Endothelial cell (in vitro differentiated cells): ENCODE measurements around the gene SCAMP2. TPM values are rescaled to one million over a fixed set of nuclear protein-coding genes. Genes with fewer than 3 reads are reported as not detected.

Experiments
- DNase-seq: peaks from one replicate; pipeline ENCODE4 v3.0.0; 2021; ENCODE audit warnings: low spot score
- H3K27ac Mint-ChIP-seq: one replicate; pipeline ENCODE4 v1.8.0; 2021; ENCODE audit warnings: mixed read lengths, inconsistent platforms; ENCODE audit not compliant: unreplicated experiment
- H3K27me3 Mint-ChIP-seq: one replicate; pipeline ENCODE4 v1.8.0; 2021; ENCODE audit warnings: mild to moderate bottlenecking, moderate library complexity, mixed read lengths, inconsistent platforms; ENCODE audit not compliant: unreplicated experiment
- H3K36me3 Mint-ChIP-seq: one replicate; pipeline ENCODE4 v1.8.0; 2021; ENCODE audit warnings: mild to moderate bottlenecking, low read depth, mixed read lengths, inconsistent platforms; ENCODE audit not compliant: unreplicated experiment
- H3K4me1 Mint-ChIP-seq: one replicate; pipeline ENCODE4 v1.8.0; 2021; ENCODE audit warnings: mild to moderate bottlenecking, mixed read lengths, inconsistent platforms; ENCODE audit not compliant: unreplicated experiment
- H3K4me3 Mint-ChIP-seq: one replicate; pipeline ENCODE4 v1.8.0; 2021; ENCODE audit warnings: mild to moderate bottlenecking, mixed read lengths, inconsistent platforms; ENCODE audit not compliant: unreplicated experiment
- H3K9me3 Mint-ChIP-seq: one replicate; pipeline ENCODE4 v1.8.0; 2021; ENCODE audit warnings: mixed read lengths, inconsistent platforms; ENCODE audit not compliant: unreplicated experiment
- CTCF ChIP-seq: fragments of 200-600 bp; sonication (generic); IDR thresholded peaks from one replicate; pipeline ENCODE4 v1.5.0; 2021; ENCODE audit warnings: antibody characterized with exemption; ENCODE audit not compliant: unreplicated experiment
- total RNA-seq: library from RNA; stranded (reverse); fragmentation: NEBNext Ultra II Directional; extraction: Animal tissue kit (Norgen Biotek cat#: 25700); gene quantifications from one replicate; pipeline ENCODE4 v1.2.1, GENCODE V29; 2021; ENCODE audit not compliant: unreplicated experiment

The SCAMP2 gene
- total RNA-seq, 1 donor from 2014 or later: 56.1 TPM

- peaks cover 12% of the 10 kb centered on the region for H3K27me3 Mint-ChIP-seq
- H3K36me3 Mint-ChIP-seq: no peaks in the 10 kb centered on the region
- no peaks in the 10 kb centered on the region for H3K4me1 Mint-ChIP-seq
- no peak overlapping the region for H3K27ac Mint-ChIP-seq
- DNase-seq: no peak
- H3K9me3 Mint-ChIP-seq: no peaks in the 10 kb centered on the region
- H3K4me3 Mint-ChIP-seq: no peak overlapping the region
- no peak for TF ChIP-seq CTCF
These were observed 47.3 kb downstream of the SCAMP2 start for GRCh38 chr15:74825866-74826265.

- no peaks in the 10 kb centered on the region for H3K36me3 Mint-ChIP-seq
- H3K4me3 Mint-ChIP-seq: no peak overlapping the region
- no peak overlapping the region for H3K27ac Mint-ChIP-seq
- H3K27me3 Mint-ChIP-seq: peaks cover 11% of the 10 kb centered on the region
- TF ChIP-seq CTCF: no peak
- no peaks in the 10 kb centered on the region for H3K9me3 Mint-ChIP-seq
- DNase-seq: no peak
- H3K4me1 Mint-ChIP-seq: no peaks in the 10 kb centered on the region
These were observed 48.2 kb downstream of the SCAMP2 start for GRCh38 chr15:74824976-74825375.

- Mint-ChIP-seq H3K27me3 (peaks cover 11% of the 10 kb centered on the region), H3K4me3 (no peak overlapping the region)
- DNase-seq: no peak
These were observed 49.8 kb downstream of the SCAMP2 start for GRCh38 chr15:74823324-74823723.

GRCh38 chr15:74822233-74822632 lies 50.9 kb downstream of the SCAMP2 start:
- Mint-ChIP-seq H3K9me3 (no peaks in the 10 kb centered on the region), H3K27ac (no peak overlapping the region), H3K36me3 (no peaks in the 10 kb centered on the region), H3K27me3 (peaks cover 11% of the 10 kb centered on the region), H3K4me3 (no peak overlapping the region), H3K4me1 (peaks cover 3% of the 10 kb centered on the region)
- no peak for TF ChIP-seq CTCF
- no peak for DNase-seq

More at GRCh38 chr15:74823324-74823723, 49.8 kb downstream of the SCAMP2 start:
- no peaks in the 10 kb centered on the region for H3K4me1 Mint-ChIP-seq
- H3K36me3 Mint-ChIP-seq: no peaks in the 10 kb centered on the region
- H3K27ac Mint-ChIP-seq: no peak overlapping the region
- TF ChIP-seq CTCF: no peak
- H3K9me3 Mint-ChIP-seq: no peaks in the 10 kb centered on the region

GRCh38 chr15:74821790-74822158 lies 51.4 kb downstream of the SCAMP2 start:
- no peaks in the 10 kb centered on the region for H3K36me3 Mint-ChIP-seq
- DNase-seq: no peak
- no peak for TF ChIP-seq CTCF
- H3K4me1 Mint-ChIP-seq: peaks cover 3% of the 10 kb centered on the region
- no peak overlapping the region for H3K27ac Mint-ChIP-seq
- H3K27me3 Mint-ChIP-seq: peaks cover 15% of the 10 kb centered on the region
- no peak overlapping the region for H3K4me3 Mint-ChIP-seq
- H3K9me3 Mint-ChIP-seq: no peaks in the 10 kb centered on the region
